CD4-positive, alpha-beta memory T cell (primary cell): ENCODE results near the gene RNF20. TPM values are rescaled to one million over a fixed set of nuclear protein-coding genes. Genes with fewer than 3 reads are reported as not detected.
"Not testable (repeated sequence)": the region's sequence is repeated elsewhere in the genome, so short reads cannot be mapped to it uniquely, and the experiment has no call there.

Experiments
- CTCF ChIA-PET: fragments of 350-600 bp; sonication (Branson Sonifier 250); formaldehyde crosslinking; loops from one replicate; lab custom pipeline; 2021; ENCODE audit warnings: inconsistent platforms; ENCODE audit not compliant: partially characterized antibody; lab: Charles Lee
- POLR2A ChIA-PET: fragments of 350-600 bp; sonication (Branson Sonifier 250); formaldehyde crosslinking; loops from one replicate; lab custom pipeline; 2021; ENCODE audit not compliant: partially characterized antibody; lab: Charles Lee
- DNase-seq, 5 donors: peaks; one replicate each; pipeline versions ENCODE4 v3.0.0 to v3.0.0-alpha.2; 2020 to 2022; ENCODE audit warnings: mixed read lengths in 1 of 5
- H3K27ac ChIP-seq: one replicate; pipeline ENCODE4 v1.7.0; 2013; ENCODE audit warnings: low read depth, low read length
- H3K27me3 ChIP-seq: 2 replicates; pipeline ENCODE4 v1.7.0; 2013; ENCODE audit warnings: mild to moderate bottlenecking, low read length, moderate library complexity; ENCODE audit not compliant: insufficient read depth
- H3K36me3 ChIP-seq: 2 replicates; pipeline ENCODE4 v1.7.0; 2013; ENCODE audit warnings: mild to moderate bottlenecking, low read length, moderate library complexity; ENCODE audit not compliant: insufficient read depth
- H3K4me1 ChIP-seq: 2 replicates; pipeline ENCODE4 v1.7.0; 2013; ENCODE audit warnings: mild to moderate bottlenecking, low read length, moderate library complexity; ENCODE audit not compliant: insufficient read depth
- H3K4me3 ChIP-seq, 2 donors: one replicate each; pipeline ENCODE4 v1.7.0; 2013; ENCODE audit warnings: low read length in 2 of 2, mild to moderate bottlenecking in 1 of 2
- H3K9me3 ChIP-seq, 2 donors: one replicate each; pipeline ENCODE4 v1.7.0; 2013; ENCODE audit warnings: low read length in 2 of 2, control low read depth in 1 of 2; ENCODE audit not compliant: control insufficient read depth in 1 of 2
- H3K27ac Mint-ChIP-seq, 7 donors: one replicate each; pipeline ENCODE4 v1.8.0; 2020 to 2021; ENCODE audit warnings: mixed read lengths in 7 of 7, mild to moderate bottlenecking in 6 of 7, inconsistent platforms in 3 of 7, moderate library complexity in 3 of 7
- H3K27me3 Mint-ChIP-seq, 2 donors: one replicate each; pipeline ENCODE4 v1.8.0; 2020 to 2021; ENCODE audit warnings: mixed read lengths in 2 of 2
- H3K36me3 Mint-ChIP-seq, 2 donors: one replicate each; pipeline ENCODE4 v1.8.0; 2020 to 2021; ENCODE audit warnings: mixed read lengths in 2 of 2, inconsistent platforms in 1 of 2, mild to moderate bottlenecking in 1 of 2
- H3K4me1 Mint-ChIP-seq, 4 donors: one replicate each; pipeline ENCODE4 v1.8.0; 2020 to 2021; ENCODE audit warnings: mixed read lengths in 4 of 4, mild to moderate bottlenecking in 1 of 4
- H3K4me3 Mint-ChIP-seq, 8 donors: one replicate each; pipeline ENCODE4 v1.8.0; 2020 to 2021; ENCODE audit warnings: mixed read lengths in 8 of 8, mild to moderate bottlenecking in 7 of 8, moderate library complexity in 6 of 8, inconsistent platforms in 3 of 8
- H3K9me3 Mint-ChIP-seq, 8 donors: one replicate each; pipeline ENCODE4 v1.8.0; 2020 to 2021; ENCODE audit warnings: mixed read lengths in 8 of 8, mild to moderate bottlenecking in 5 of 8, inconsistent platforms in 3 of 8, moderate library complexity in 1 of 8
- intact Hi-C: fragments of 100-400 bp; cut with micrococcal nuclease; formaldehyde crosslinking; loops from one replicate; pipeline ENCODE4 v1.15.1; 2023
- polyA plus RNA-seq, 2 donors: library from polyadenylated mRNA; unstranded; fragments of 300-500 nt; fragmentation: Illumina TruSeq; gene quantifications; one replicate each; pipeline ENCODE4 v1.2.3, GENCODE V29; 2021
- total RNA-seq, 2 experiments: library from RNA; stranded (reverse); gene quantifications; one replicate each; pipeline ENCODE4 v1.2.3, GENCODE V29; 2021

The RNF20 gene
- total and polyA plus RNA-seq, 4 experiments from 2014 or later = 23.6 to 67.4 (median 56.3) TPM

DNA sequence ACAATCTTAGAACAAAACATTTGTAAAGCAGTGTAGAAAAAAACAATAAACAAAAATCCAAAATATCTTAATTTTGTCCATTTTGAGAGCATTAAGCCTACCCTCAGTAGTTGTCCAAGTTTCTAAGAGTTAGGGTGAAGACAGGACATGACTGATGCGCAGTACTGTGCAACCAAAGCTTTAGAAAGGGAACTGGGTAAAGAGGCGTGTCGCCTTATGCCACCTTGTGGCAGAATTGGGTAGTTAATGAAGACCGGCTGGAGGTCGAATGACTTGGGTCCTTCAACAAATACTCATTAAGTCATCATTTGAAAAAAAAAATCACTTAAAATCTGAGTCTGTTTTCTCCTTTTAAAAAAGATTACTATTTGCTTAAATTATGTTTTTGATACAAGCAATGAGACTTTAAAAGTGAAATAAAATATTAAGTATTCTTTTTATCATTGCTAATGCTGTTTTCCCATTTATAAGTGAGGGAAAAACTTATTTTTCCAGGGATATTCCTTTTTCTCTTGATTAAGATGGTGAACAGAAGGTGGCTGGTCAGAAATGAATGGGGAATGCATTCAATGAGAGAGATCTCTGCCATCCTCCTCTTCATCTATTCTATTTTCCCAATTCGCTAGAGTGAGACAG is 3.5 kb upstream of the RNF20 start:
- ChIA-PET POLR2A (interaction anchor here (1.3 kb wide), 1 partner anchor 71 kb away, joined by 3 read pairs; no protein-coding TSS in a partner anchor), CTCF (interaction anchor here (0.6 to 7.9 kb wide), 15 partner anchors 8 to 218 kb away, joined by 3 to 65 read pairs (median 5); no protein-coding TSS in a partner anchor)
- intact Hi-C loops = loop anchor here (1.0 to 5.0 kb wide), 4 partner anchors 71 to 1433 kb away; partner anchors contain the start of genes ERP44, INVS and TEX10
- Mint-ChIP-seq H3K9me3 (no peaks in the 10 kb centered on the region), H3K4me1 (peaks cover 5 to 27% (median 14%) of the 10 kb centered on the region in 4 donors), H3K27me3 (peaks cover 0 to 3% of the 10 kb centered on the region in 2 donors), H3K4me3 (peak overlapping the region in 1 of 8 donors; percentile 16), H3K36me3 (peaks cover 0 to 13% of the 10 kb centered on the region in 2 donors), H3K27ac (peak overlapping the region in 1 of 7 donors; percentile 48)
- H3K27me3 ChIP-seq = no peaks in the 10 kb centered on the region
- peaks cover 17% of the 10 kb centered on the region for H3K4me1 ChIP-seq
- H3K27ac ChIP-seq = no peak overlapping the region
- no peaks in the 10 kb centered on the region for H3K36me3 ChIP-seq
- peak; percentile 61 to 72 (median 67) for DNase-seq
- no peaks in the 10 kb centered on the region for H3K9me3 ChIP-seq
- no peak overlapping the region for H3K4me3 ChIP-seq

DNA sequence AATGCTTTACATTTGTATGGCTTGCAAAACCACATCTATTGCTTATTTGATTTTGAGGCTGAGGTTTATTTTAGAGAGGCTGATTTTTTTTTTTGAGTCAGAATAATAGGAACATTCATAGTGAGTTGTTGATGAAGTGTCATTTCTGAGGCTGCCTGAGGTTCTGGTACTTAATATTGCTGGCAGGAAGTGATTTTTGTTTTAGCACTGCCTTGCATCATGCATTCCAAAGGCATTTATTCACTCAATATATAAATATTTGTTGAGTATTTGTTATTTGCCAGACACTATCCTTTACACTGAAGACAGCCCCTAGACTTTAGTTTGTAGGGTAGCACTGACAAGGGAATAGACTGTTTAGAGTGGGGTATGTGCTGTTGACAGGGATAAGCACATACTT is 2.7 kb downstream of the RNF20 start:
- Mint-ChIP-seq H3K4me1 (peaks cover 11 to 34% (median 18%) of the 10 kb centered on the region in 4 donors), H3K27ac (peak overlapping the region in 1 of 7 donors; percentile 69), H3K27me3 (no peaks in the 10 kb centered on the region), H3K9me3 (no peaks in the 10 kb centered on the region), H3K4me3 (peak overlapping the region in 2 of 8 donors; percentile 13 to 18), H3K36me3 (peaks cover 0 to 25% of the 10 kb centered on the region in 2 donors)
- H3K4me1 ChIP-seq = peaks cover 56% of the 10 kb centered on the region
- POLR2A ChIA-PET = no interaction called here
- H3K27ac ChIP-seq = no peak overlapping the region
- intact Hi-C loops = no loop called here
- no peaks in the 10 kb centered on the region for H3K27me3 ChIP-seq
- peaks cover 26% of the 10 kb centered on the region for H3K36me3 ChIP-seq
- CTCF ChIA-PET = interaction anchor here (2.5 kb wide), 1 partner anchor 77 kb away, joined by 7 read pairs; no protein-coding TSS in a partner anchor
- H3K9me3 ChIP-seq = no peaks in the 10 kb centered on the region
- no peak overlapping the region for H3K4me3 ChIP-seq
- no peak for DNase-seq

DNA sequence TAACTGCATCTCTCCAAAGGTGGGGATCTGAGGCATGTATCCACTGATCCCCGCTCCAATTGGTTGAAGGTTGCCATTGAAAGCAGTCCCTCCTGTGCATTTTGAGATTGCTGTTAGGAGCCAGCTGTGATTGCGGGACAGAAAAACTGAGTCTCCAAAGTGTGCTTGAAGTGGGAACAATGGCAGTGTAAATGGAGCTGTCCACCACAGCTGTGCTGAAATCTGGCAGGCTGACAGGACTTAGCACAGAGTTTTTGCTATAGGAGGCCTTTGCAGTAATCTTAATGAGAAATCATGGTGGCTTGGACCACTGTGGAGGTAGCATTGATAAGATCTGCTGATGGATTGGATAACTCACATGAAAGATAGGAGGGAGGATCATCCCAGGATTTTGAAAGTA is 3.3 kb downstream of the RNF20 start:
- DNase-seq = peak in 1 of 5 donors; percentile 41
- no peak overlapping the region for H3K4me3 Mint-ChIP-seq
- H3K36me3 Mint-ChIP-seq = peaks cover 0 to 25% of the 10 kb centered on the region in 2 donors

DNA sequence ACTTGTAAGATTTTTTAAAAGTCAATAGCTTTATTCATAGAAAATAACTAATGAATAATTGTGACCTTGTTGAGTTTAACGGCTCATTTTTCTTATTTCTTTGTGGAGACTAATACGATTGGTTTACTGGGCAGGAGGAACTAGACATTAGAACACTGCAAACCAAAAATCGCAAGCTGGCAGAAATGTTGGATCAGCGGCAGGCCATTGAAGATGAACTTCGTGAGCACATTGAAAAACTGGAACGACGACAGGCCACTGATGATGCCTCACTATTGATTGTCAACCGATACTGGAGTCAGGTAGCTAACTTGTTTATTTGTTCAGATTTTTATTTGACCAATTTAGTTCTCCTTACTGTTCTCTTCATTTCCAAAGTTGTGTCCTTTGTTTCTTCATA is 6.4 kb downstream of the RNF20 start:
- no peaks in the 10 kb centered on the region for H3K27me3 Mint-ChIP-seq
- no peak for DNase-seq
- intact Hi-C loops = no loop called here
- peaks cover 9 to 27% of the 10 kb centered on the region in 2 donors for H3K36me3 Mint-ChIP-seq
- peaks cover 0 to 12% (median 10%) of the 10 kb centered on the region in 4 donors for H3K4me1 Mint-ChIP-seq
- no peaks in the 10 kb centered on the region for H3K9me3 Mint-ChIP-seq
- H3K27me3 ChIP-seq = no peaks in the 10 kb centered on the region
- ChIA-PET POLR2A (no interaction called here), CTCF (interaction anchor here (0.7 to 3.1 kb wide), 5 partner anchors 9 to 151 kb away, joined by 3 to 13 read pairs (median 4); no protein-coding TSS in a partner anchor)
- H3K4me3 ChIP-seq = no peak overlapping the region
- H3K36me3 ChIP-seq = peaks cover 39% of the 10 kb centered on the region
- H3K4me3 Mint-ChIP-seq = no peak overlapping the region
- no peak overlapping the region for H3K27ac Mint-ChIP-seq
- no peaks in the 10 kb centered on the region for H3K9me3 ChIP-seq
- H3K27ac ChIP-seq = no peak overlapping the region
- peaks cover 41% of the 10 kb centered on the region for H3K4me1 ChIP-seq

More for the DNA sequence above, 3.3 kb downstream of the RNF20 start:
- intact Hi-C loops = no loop called here
- H3K36me3 ChIP-seq = peaks cover 26% of the 10 kb centered on the region
- no peak overlapping the region for H3K4me3 ChIP-seq
- ChIA-PET POLR2A (no interaction called here), CTCF (interaction anchor here (1.3 to 2.5 kb wide), 2 partner anchors 10 to 78 kb away, joined by 3 to 7 read pairs; no protein-coding TSS in a partner anchor)
- no peaks in the 10 kb centered on the region for H3K9me3 ChIP-seq
- no peak overlapping the region for H3K27ac Mint-ChIP-seq
- peaks cover 11 to 34% (median 18%) of the 10 kb centered on the region in 4 donors for H3K4me1 Mint-ChIP-seq
- no peaks in the 10 kb centered on the region for H3K27me3 ChIP-seq
- H3K27me3 Mint-ChIP-seq = no peaks in the 10 kb centered on the region
- peaks cover 56% of the 10 kb centered on the region for H3K4me1 ChIP-seq
- no peak overlapping the region for H3K27ac ChIP-seq
- no peaks in the 10 kb centered on the region for H3K9me3 Mint-ChIP-seq

DNA sequence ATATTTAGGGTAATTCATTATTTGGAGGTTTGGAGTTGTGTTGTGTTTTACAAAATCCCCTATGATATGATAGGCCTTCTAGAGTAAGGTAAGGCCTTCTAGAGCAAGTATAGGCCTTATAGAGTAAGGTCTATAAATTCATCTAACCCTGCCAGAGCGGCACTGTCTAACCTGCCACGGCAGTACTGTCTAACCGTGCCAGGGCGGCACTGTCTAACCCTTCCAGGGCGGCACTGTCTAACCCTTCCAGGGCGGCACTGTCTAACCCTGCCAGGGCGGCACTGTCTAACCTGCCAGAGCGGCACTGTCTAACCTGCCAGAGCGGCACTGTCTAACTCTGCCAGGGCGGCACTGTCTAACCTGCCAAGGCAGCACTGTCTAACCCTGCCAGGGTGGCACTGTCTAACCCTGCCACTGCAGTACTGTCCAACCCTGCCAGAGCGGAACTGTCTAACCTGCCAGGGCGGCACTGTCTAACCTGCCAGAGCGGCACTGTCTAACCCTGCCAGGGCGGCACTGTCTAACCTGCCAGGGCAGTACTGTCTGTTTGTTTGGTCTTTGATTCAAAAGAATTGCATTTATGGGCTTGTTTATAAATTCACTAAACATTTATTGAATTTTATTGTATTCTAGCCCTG is 9.6 kb downstream of the RNF20 start:
- Histone ChIP-seq H3K9me3 (no peaks in the 10 kb centered on the region), H3K27ac (no peak overlapping the region), H3K27me3 (no peaks in the 10 kb centered on the region), H3K4me3 (no peak overlapping the region), H3K4me1 (peaks cover 10% of the 10 kb centered on the region), H3K36me3 (peaks cover 39% of the 10 kb centered on the region)
- H3K9me3 Mint-ChIP-seq = no peaks in the 10 kb centered on the region
- DNase-seq = no peak
- H3K4me3 Mint-ChIP-seq = no peak overlapping the region
- peaks cover 39 to 46% of the 10 kb centered on the region in 2 donors for H3K36me3 Mint-ChIP-seq
- H3K27ac Mint-ChIP-seq = no peak overlapping the region
- no peaks in the 10 kb centered on the region for H3K27me3 Mint-ChIP-seq
- H3K4me1 Mint-ChIP-seq = peaks cover 0 to 4% (median 3%) of the 10 kb centered on the region in 4 donors
- CTCF ChIA-PET = no interaction called here
- POLR2A ChIA-PET = no interaction called here
- intact Hi-C loops = no loop called here

DNA sequence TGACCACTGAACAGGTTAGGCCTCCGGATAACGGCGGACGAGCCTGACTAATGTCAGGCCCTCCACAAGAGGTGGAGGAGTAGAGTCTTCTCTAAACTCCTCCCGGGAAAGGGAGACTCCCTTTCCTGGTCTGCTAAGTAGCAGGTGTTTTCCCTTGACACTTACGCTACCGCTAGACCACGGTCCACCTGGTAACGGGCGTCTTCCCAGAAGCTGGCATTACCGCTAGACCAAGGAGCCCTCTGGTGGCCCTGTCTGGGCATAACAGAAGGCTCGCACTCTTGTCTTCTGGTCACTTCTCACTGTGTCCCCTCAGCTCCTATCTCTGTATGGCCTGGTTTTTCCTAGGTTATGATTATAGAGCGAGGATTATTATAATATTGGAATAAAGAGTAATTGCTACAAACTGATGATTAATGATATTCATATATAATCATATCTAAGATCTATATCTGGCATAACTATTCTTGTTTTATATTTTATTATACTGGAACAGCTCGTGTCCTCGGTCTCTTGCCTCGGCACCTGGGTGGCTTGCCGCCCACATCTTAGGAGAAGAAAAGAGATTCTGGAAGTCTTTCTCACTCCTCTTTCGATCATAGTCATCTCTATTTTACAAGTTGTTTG is 15.9 kb downstream of the RNF20 start:
- H3K27me3 Mint-ChIP-seq, CTCF ChIA-PET, H3K9me3 Mint-ChIP-seq, H3K27me3 ChIP-seq, intact Hi-C loops, H3K9me3 ChIP-seq, H3K4me3 ChIP-seq, H3K4me1 ChIP-seq, H3K4me1 Mint-ChIP-seq, DNase-seq, H3K27ac ChIP-seq, H3K4me3 Mint-ChIP-seq, H3K27ac Mint-ChIP-seq, POLR2A ChIA-PET: not testable (repeated sequence)
- H3K36me3 ChIP-seq = peaks cover 73% of the 10 kb centered on the region
- peaks cover 87 to 92% of the 10 kb centered on the region in 2 donors for H3K36me3 Mint-ChIP-seq

DNA sequence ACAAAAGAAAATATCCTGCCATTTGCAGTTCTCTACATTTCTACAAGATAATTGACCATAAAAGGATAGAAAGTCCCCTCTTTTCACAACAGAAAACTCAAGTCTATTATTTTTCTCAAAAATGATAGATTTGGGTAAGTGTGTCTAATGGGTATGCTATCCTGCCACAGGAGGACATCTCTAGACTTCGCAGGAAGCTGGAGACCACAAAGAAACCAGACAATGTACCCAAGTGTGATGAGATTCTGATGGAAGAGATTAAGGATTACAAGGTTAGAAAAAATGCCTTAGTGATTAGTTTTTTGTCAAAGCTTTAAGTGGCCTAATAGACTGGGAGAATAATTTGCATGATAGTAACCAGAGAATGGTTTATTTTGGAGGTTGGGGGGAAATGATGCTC is 28.1 kb downstream of the RNF20 start:
- Mint-ChIP-seq H3K4me3 (peak overlapping the region in 2 of 8 donors; percentile 5 to 51), H3K27ac (peak overlapping the region; percentile 7 to 93 (median 63)), H3K27me3 (no peaks in the 10 kb centered on the region), H3K36me3 (peaks cover 84 to 86% of the 10 kb centered on the region in 2 donors), H3K4me1 (peaks cover 21 to 34% (median 32%) of the 10 kb centered on the region in 4 donors), H3K9me3 (peaks cover 0 to 4% (median 0%) of the 10 kb centered on the region in 8 donors)
- Histone ChIP-seq H3K4me1 (peaks cover 9% of the 10 kb centered on the region), H3K27me3 (no peaks in the 10 kb centered on the region), H3K36me3 (peaks cover 41% of the 10 kb centered on the region), H3K4me3 (no peak overlapping the region), H3K9me3 (no peaks in the 10 kb centered on the region), H3K27ac (no peak overlapping the region)
- ChIA-PET CTCF (no interaction called here), POLR2A (no interaction called here)
- DNase-seq = peak in 2 of 5 donors; percentile 31 to 42
- intact Hi-C loops = no loop called here
